K562 (cell line): Measurements from ENCODE around the gene MUSTN1. TPM values are rescaled to one million over a fixed set of nuclear protein-coding genes. Genes with fewer than 3 reads are reported as not detected.

Experiments
- ATAC-seq: fragments of 200-7000 bp; cut with Tn5 transposase; 3 replicates; pipeline ENCODE4 v1.9.1; 2020; ENCODE audit warnings: moderate library complexity
- BruUV-seq: library from RNA; stranded (reverse); fragments of 400-500 nt; replicated peaks from 2 replicates; lab custom pipeline; 2021; lab: Mats Ljungman, UMichigan
- CTCF ChIA-PET: fragments of 300-600 bp; formaldehyde crosslinking; extraction: SDS; loops from one replicate; lab custom pipeline; 2021; ENCODE audit warnings: low intra/inter-chr PET ratio; lab: Yijun Ruan, JAX
- POLR2A ChIA-PET: fragments of 300-600, 350-650 bp; sonication (Branson Sonifier 250); formaldehyde crosslinking; extraction: SDS; loops from one replicate; lab custom pipeline; 2021; ENCODE audit warnings: antibody characterized with exemption, inconsistent platforms; lab: Yijun Ruan, JAX
- DNase-seq, 4 experiments: peaks; one replicate each; pipeline versions ENCODE4 v3.0.0 to v3.0.0-alpha.2; 2011 to 2018; ENCODE audit warnings: low spot score in 3 of 4, mixed read lengths in 3 of 4; ENCODE audit errors: extremely low read depth in 1 of 4
- FAIRE-seq: peaks from 2 replicates; lab custom pipeline; 2011; peaks lifted over from hg19 to GRCh38; lab: Jason Lieb, UNC
- H2AFZ ChIP-seq: 2 replicates; pipeline ENCODE4 v1.6.0; 2011; ENCODE audit warnings: low read depth, low read length, control low read depth, inconsistent platforms
- H3K27ac ChIP-seq: fragments of 200-600 bp; 3 replicates; pipeline ENCODE4 v1.8.0; 2011; ENCODE audit warnings: low read depth, mild to moderate bottlenecking, control low read depth, inconsistent platforms, low read length, moderate library complexity, mixed read lengths; ENCODE audit errors: extremely low read depth
- H3K27me3 ChIP-seq, 2 experiments: fragments of 300-600 bp in 1 of 2; 2 replicates in 1 of 2; 3 replicates in 1 of 2; pipeline versions ENCODE4 v1.6.0 to v1.8.0; 2011; ENCODE audit warnings: inconsistent platforms in 2 of 2, low read length in 2 of 2, mild to moderate bottlenecking in 1 of 2, mixed read lengths in 1 of 2, moderate library complexity in 1 of 2; ENCODE audit not compliant: control insufficient read depth in 2 of 2, insufficient read depth in 2 of 2
- H3K36me3 ChIP-seq: fragments of 300-600 bp; 3 replicates; pipeline ENCODE4 v1.8.0; 2011; ENCODE audit warnings: mild to moderate bottlenecking, low read length, inconsistent platforms; ENCODE audit not compliant: control insufficient read depth, insufficient read depth
- H3K4me1 ChIP-seq, 2 experiments: fragments of 200-600 bp in 1 of 2; replicated peaks in 1 of 2; 2 replicates in 1 of 2; 3 replicates in 1 of 2; pipeline versions ENCODE4 v1.5.1 to v1.8.0; 2011; ENCODE audit warnings: inconsistent platforms in 2 of 2, low read length in 2 of 2, mild to moderate bottlenecking in 1 of 2, mixed read lengths in 1 of 2, moderate library complexity in 1 of 2; ENCODE audit not compliant: control insufficient read depth in 2 of 2, insufficient read depth in 2 of 2
- H3K4me2 ChIP-seq: 2 replicates; pipeline ENCODE4 v1.6.1; 2011; ENCODE audit warnings: low read length, control low read depth, inconsistent platforms, mixed read lengths; ENCODE audit not compliant: insufficient read depth
- H3K4me3 ChIP-seq: fragments of 200-600 bp; sonication (generic), shearing (Covaris generic); 2 replicates; pipeline ENCODE4 v1.5.1; 2016; ENCODE audit warnings: control low read depth, inconsistent platforms
- H3K79me2 ChIP-seq: fragments of 200-600 bp; 3 replicates; pipeline ENCODE4 v1.8.0; 2011; ENCODE audit warnings: low read length, inconsistent platforms; ENCODE audit not compliant: control insufficient read depth, insufficient read depth
- H3K9ac ChIP-seq, 2 experiments: 2 replicates each; pipeline versions ENCODE4 v1.6.0 to v1.6.1; 2011; ENCODE audit warnings: low read depth in 2 of 2, low read length in 2 of 2, control low read depth in 1 of 2, inconsistent platforms in 1 of 2, mild to moderate bottlenecking in 1 of 2, mixed read lengths in 1 of 2; ENCODE audit not compliant: insufficient read depth in 1 of 2
- H3K9me1 ChIP-seq: one replicate; pipeline ENCODE4 v1.6.0; 2011; ENCODE audit warnings: inconsistent platforms, mild to moderate bottlenecking, low read length, moderate library complexity; ENCODE audit not compliant: control insufficient read depth, insufficient read depth
- H3K9me3 ChIP-seq: replicated peaks from 2 replicates; pipeline ENCODE4 v1.5.1; 2011; ENCODE audit warnings: low read depth, low read length, inconsistent platforms; ENCODE audit not compliant: control insufficient read depth, insufficient read depth
- H4K20me1 ChIP-seq: replicated peaks from 2 replicates; pipeline ENCODE4 v1.6.1; 2011; ENCODE audit warnings: low read length, inconsistent platforms, mixed read lengths; ENCODE audit not compliant: control insufficient read depth, insufficient read depth
- CBX1 ChIP-seq: sonication (generic); IDR thresholded peaks from 2 replicates; pipeline ENCODE4 v1.6.1; 2016; ENCODE audit warnings: antibody characterized with exemption, low read depth, mild to moderate bottlenecking
- CC2D1A ChIP-seq: fragments of 450-650 bp; IDR thresholded peaks from 2 replicates; pipeline ENCODE4 v1.6.1; 2017; ENCODE audit warnings: mild to moderate bottlenecking
- CHD4 ChIP-seq: fragments of 200-600 bp; sonication (generic); IDR thresholded peaks from 3 replicates; pipeline ENCODE4 v1.6.1; 2012; ENCODE audit warnings: low read depth, mild to moderate bottlenecking, mixed read lengths, low read length, inconsistent platforms; ENCODE audit not compliant: insufficient read depth, insufficient replicate concordance, poor library complexity, severe bottlenecking
- EP300 ChIP-seq: IDR thresholded peaks from 2 replicates; pipeline ENCODE4 v1.6.1; 2012; ENCODE audit warnings: low read length, improper control_type of control experiment
- GABPA ChIP-seq: fragments of 200-800 bp; sonication (Bioruptor generic); conservative IDR thresholded peaks from 2 replicates; pipeline ENCODE4 v1.6.1; 2016; ENCODE audit warnings: low read depth, missing genetic modification characterization, missing compliant biosample characterization
- HDAC3 ChIP-seq: fragments of 450-650 bp; IDR thresholded peaks from 2 replicates; pipeline ENCODE4 v1.6.1; 2018; ENCODE audit warnings: borderline replicate concordance, mild to moderate bottlenecking, moderate library complexity; ENCODE audit not compliant: partially characterized antibody
- HNRNPLL ChIP-seq: fragments of 200-400 bp; formaldehyde crosslinking; IDR thresholded peaks from 2 replicates; pipeline ENCODE4 v1.6.1; 2017; ENCODE audit warnings: low read length, low read depth, mild to moderate bottlenecking; ENCODE audit not compliant: poor library complexity, severe bottlenecking
- HOMEZ ChIP-seq: fragments of 250-450 bp; sonication (Bioruptor Pico); IDR thresholded peaks from 2 replicates; pipeline ENCODE4 v1.4.0; 2020; ENCODE audit warnings: mild to moderate bottlenecking, moderate library complexity
- IRF9 ChIP-seq: fragments of 450-650 bp; IDR thresholded peaks from 2 replicates; pipeline ENCODE4 v1.6.1; 2016; ENCODE audit warnings: missing biosample characterization, missing genetic modification characterization
- MBD1 ChIP-seq: fragments of 250-450 bp; sonication (Bioruptor Pico); IDR thresholded peaks from 2 replicates; pipeline ENCODE4 v1.8.0; 2022; ENCODE audit warnings: inconsistent platforms
- NEUROD1 ChIP-seq: fragments of 150-350 bp; IDR thresholded peaks from 2 replicates; pipeline ENCODE4 v1.6.1; 2014; ENCODE audit warnings: borderline replicate concordance, low read length, low read depth; ENCODE audit not compliant: partially characterized antibody
- PML ChIP-seq: IDR thresholded peaks from 2 replicates; pipeline ENCODE4 v1.6.1; 2012; ENCODE audit warnings: low read length, inconsistent platforms
- PYGO2 ChIP-seq: fragments of 450-650 bp; IDR thresholded peaks from 2 replicates; pipeline ENCODE4 v1.6.1; 2016; ENCODE audit warnings: mild to moderate bottlenecking, missing genetic modification characterization, moderate library complexity, missing compliant biosample characterization
- RB1 ChIP-seq: fragments of 450-650 bp; IDR thresholded peaks from 2 replicates; pipeline ENCODE4 v1.6.1; 2017; ENCODE audit warnings: low read depth, mild to moderate bottlenecking
- SIN3A ChIP-seq, 2 experiments: fragments of 150-350 bp in 1 of 2; IDR thresholded peaks; 2 replicates each; pipeline ENCODE4 v1.6.1; 2011 to 2016; ENCODE audit warnings: borderline replicate concordance in 2 of 2, low read depth in 2 of 2, low read length in 2 of 2, mild to moderate bottlenecking in 2 of 2, moderate library complexity in 2 of 2; ENCODE audit not compliant: control insufficient read depth in 1 of 2
- ZNF12 ChIP-seq: sonication (generic); formaldehyde crosslinking; IDR thresholded peaks from 2 replicates; pipeline ENCODE4 v1.4.0; 2020; ENCODE audit warnings: mild to moderate bottlenecking, missing genetic modification reagents
- WGBS: fragments of 100-300 bp; shearing (Covaris generic); methylation state at CpG from one replicate; pipeline ENCODE4 v1.1.6; 2016; ENCODE audit warnings: low coverage, mixed read lengths; ENCODE audit not compliant: insufficient coverage; ENCODE audit errors: missing lambda C conversion rate; 5-methylcytosine and 5-hydroxymethylcytosine counted together
- in situ Hi-C: fragments of 300-500 bp; cut with MboI; formaldehyde crosslinking; loops from 4 replicates; pipeline ENCODE4 v1.15.0; 2018; ENCODE audit warnings: inconsistent platforms, mixed read lengths
- intact Hi-C: fragments of 100-400 bp; cut with micrococcal nuclease; formaldehyde crosslinking; loops from 2 replicates; pipeline ENCODE4 v1.14.2; 2022
- polyA plus RNA-seq, 8 experiments: library from polyadenylated mRNA; depleted of rRNA in 4 of 8; stranded (reverse) in 5 of 8; unstranded in 3 of 8; fragments of >200 nt; fragmentation: Nextera tagmentation in 2 of 8; fragmentation: Illumina TruSeq in 1 of 8; extraction: Ambion mirVana in 2 of 8; extraction: Trizol in 1 of 8; gene quantifications; 2 replicates each; pipeline versions ENCODE4 v1.2.1 to v1.2.3, GENCODE V29; 2011 to 2014; ENCODE audit warnings: inconsistent platforms in 1 of 8, missing spikeins in 1 of 8
- total RNA-seq, 7 experiments: library from RNA; depleted of rRNA in 6 of 7; stranded (reverse); fragments of >200 nt in 6 of 7; fragmentation: Illumina TruSeq in 2 of 7; extraction: Trizol in 2 of 7; gene quantifications; 2 replicates each; pipeline versions ENCODE4 v1.2.1 to v1.2.3, GENCODE V29; 2011 to 2021; ENCODE audit warnings: low replicate concordance in 1 of 7

Gene MUSTN1
- total and polyA plus RNA-seq, 9 of the 15 experiments (the other 6 are each of a cell fraction or from before 2014, with no cell fraction given): 0.15 to 0.78 (median 0.44) TPM; not detected in 4

- TF ChIP-seq HDAC3: no peak
- no peak for TF ChIP-seq GABPA (tag)
- TF ChIP-seq MBD1: no peak
Measured at GRCh38 chr3:52880474-52880873, 45.7 kb upstream of the MUSTN1 start (continued).

GRCh38 chr3:52880047-52880446, 45.2 kb upstream of the MUSTN1 start:
- no peaks in the 10 kb centered on the region for H3K36me3 ChIP-seq
- in situ Hi-C loops (no loop called here), intact Hi-C loops (no loop called here)
- H3K27me3 ChIP-seq: no peaks in the 10 kb centered on the region
- no peak for FAIRE-seq
- CTCF ChIA-PET: no interaction called here
- H3K4me1 ChIP-seq: peaks cover 4 to 14% of the 10 kb centered on the region in 2 experiments; a peak in 4 of 5 replicates
- no peak overlapping the region for H3K9ac ChIP-seq
- no peaks in the 10 kb centered on the region for H4K20me1 ChIP-seq
- H2AFZ ChIP-seq: no peak overlapping the region
- no peak overlapping the region for H3K27ac ChIP-seq
- POLR2A ChIA-PET: interaction anchor here (2.1 kb wide), 1 partner anchor 14 kb away, joined by 11 read pairs; no protein-coding TSS in a partner anchor
- H3K79me2 ChIP-seq: no peaks in the 10 kb centered on the region
- no peak overlapping the region for H3K4me3 ChIP-seq
- no TSS peak for BruUV-seq
- no peaks in the 10 kb centered on the region for H3K9me1 ChIP-seq
- H3K4me2 ChIP-seq: no peak overlapping the region
- 42% methylated on average over 4 of the region's 5 CpGs for WGBS
- H3K9me3 ChIP-seq: no peaks in the 10 kb centered on the region
- peak; percentile 31; the same call in 1 of the 3 replicates for ATAC-seq
- DNase-seq: no peak
- no peak for TF ChIP-seq PML
- no peak for TF ChIP-seq SIN3A (IDR thresholded peaks at IDR 0.05; ENCODE audit: borderline replicate concordance in 2 of 2, control insufficient read depth in 1 of 2, low read depth in 2 of 2, low read length in 2 of 2)
- no peak for TF ChIP-seq IRF9 (tag)
- TF ChIP-seq NEUROD1: no peak
- no peak for TF ChIP-seq CC2D1A
- no peak for TF ChIP-seq HNRNPLL
- TF ChIP-seq PYGO2 (tag): no peak
- TF ChIP-seq EP300: no peak
- no peak for TF ChIP-seq HOMEZ (CRISPR knock-in tag)
- TF ChIP-seq CHD4: no peak
- no peak for TF ChIP-seq CBX1
- TF ChIP-seq RB1: no peak
- TF ChIP-seq ZNF12 (CRISPR knock-in tag): no peak
